HEK293 (cell line): ENCODE results near the gene ZSCAN22.

Experiments used
- CTCF ChIP-seq: fragments of 450-650 bp; formaldehyde crosslinking; IDR thresholded peaks from 2 replicates; pipeline ENCODE4 v1.5.1; 2016; ENCODE audit warnings: missing biosample characterization, missing genetic modification characterization
- KLF1 ChIP-seq: fragments of 450-650 bp; formaldehyde crosslinking; IDR thresholded peaks from 2 replicates; pipeline ENCODE4 v1.5.1; 2016; ENCODE audit warnings: missing biosample characterization, missing genetic modification characterization
- PRDM4 ChIP-seq: fragments of 450-650 bp; formaldehyde crosslinking; IDR thresholded peaks from 2 replicates; pipeline ENCODE4 v1.5.1; 2017; ENCODE audit warnings: missing biosample characterization, missing genetic modification characterization
- SCRT2 ChIP-seq: fragments of 450-650 bp; formaldehyde crosslinking; IDR thresholded peaks from 2 replicates; pipeline ENCODE4 v1.5.1; 2016; ENCODE audit warnings: missing biosample characterization, missing genetic modification characterization
- ZNF280D ChIP-seq: fragments of 450-650 bp; formaldehyde crosslinking; IDR thresholded peaks from 2 replicates; pipeline ENCODE4 v1.5.1; 2016; ENCODE audit warnings: missing biosample characterization, missing genetic modification characterization
- ZNF416 ChIP-seq: fragments of 450-650 bp; formaldehyde crosslinking; IDR thresholded peaks from 2 replicates; pipeline ENCODE4 v1.5.1; 2016; ENCODE audit warnings: missing biosample characterization, missing genetic modification characterization
- ZNF596 ChIP-seq: fragments of 450-650 bp; IDR thresholded peaks from 2 replicates; pipeline ENCODE4 v1.5.0; 2018; ENCODE audit warnings: missing biosample characterization, mild to moderate bottlenecking, missing genetic modification characterization, moderate library complexity
- ZNF629 ChIP-seq: fragments of 450-650 bp; formaldehyde crosslinking; IDR thresholded peaks from 2 replicates; pipeline ENCODE4 v1.5.1; 2017; ENCODE audit warnings: missing biosample characterization, missing genetic modification characterization

GRCh38 chr19:58367698-58368454 is 41.1 kb downstream of the ZSCAN22 start:
- TF ChIP-seq CTCF (tag by site-specific recombination), result no peak
- TF ChIP-seq ZNF629 (tag by site-specific recombination), result no peak
- no peak for TF ChIP-seq SCRT2 (tag by site-specific recombination)
- no peak for TF ChIP-seq ZNF596
- TF ChIP-seq ZNF280D (tag by site-specific recombination), result no peak
- no peak for TF ChIP-seq PRDM4 (tag by site-specific recombination)
- TF ChIP-seq ZNF416, result no peak
- TF ChIP-seq KLF1 (tag by site-specific recombination), result no peak
